COLO829 (cell line): ENCODE data around the gene CCR7.
A peak's percentile ranks its signal among the peaks of the same experiment; 100 is the strongest.

Source experiments
- DNase-seq: peaks from one replicate; pipeline ENCODE4 v3.0.0; 2012; ENCODE audit warnings: low spot score

Gene CCR7

DNA sequence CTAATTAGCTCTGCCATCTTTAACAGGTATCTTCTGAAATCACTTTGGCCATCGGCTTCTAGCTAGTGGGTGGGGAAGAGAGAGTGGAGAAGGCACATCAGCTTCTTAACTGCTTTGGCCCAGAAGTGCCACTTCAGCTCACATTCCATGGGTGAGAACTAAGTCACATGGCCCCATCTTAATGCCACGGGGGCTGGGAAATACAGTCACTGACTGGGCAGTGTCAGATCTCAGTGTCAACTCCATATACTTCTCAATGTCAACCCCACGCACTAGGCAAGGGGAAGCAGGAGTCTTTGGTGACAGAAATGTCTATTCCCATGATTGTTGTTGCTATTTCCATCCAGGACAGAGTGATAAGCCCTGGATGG, 29.4 kb downstream of the CCR7 start:
- DNase-seq = no peak

DNA sequence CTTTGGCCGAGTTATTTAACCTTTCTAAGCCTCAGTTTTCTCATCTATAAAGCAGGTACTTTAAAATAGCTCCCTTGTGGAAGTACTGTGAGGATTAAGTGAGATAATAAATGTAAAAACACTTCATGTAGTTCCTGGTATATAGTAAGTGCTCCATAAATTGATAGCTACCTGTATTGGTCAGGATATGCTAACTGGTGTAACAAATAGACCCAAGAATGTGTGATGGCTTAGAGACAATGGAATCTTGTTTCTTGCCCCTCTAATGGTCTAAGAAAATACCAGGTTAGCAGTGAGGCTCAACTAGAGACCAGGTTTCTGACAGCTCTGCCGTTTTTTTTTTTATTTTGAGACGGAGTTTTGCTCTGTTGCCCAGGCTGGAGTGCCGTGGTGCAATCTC, 29.8 kb downstream of the CCR7 start:
- no peak for DNase-seq

DNA sequence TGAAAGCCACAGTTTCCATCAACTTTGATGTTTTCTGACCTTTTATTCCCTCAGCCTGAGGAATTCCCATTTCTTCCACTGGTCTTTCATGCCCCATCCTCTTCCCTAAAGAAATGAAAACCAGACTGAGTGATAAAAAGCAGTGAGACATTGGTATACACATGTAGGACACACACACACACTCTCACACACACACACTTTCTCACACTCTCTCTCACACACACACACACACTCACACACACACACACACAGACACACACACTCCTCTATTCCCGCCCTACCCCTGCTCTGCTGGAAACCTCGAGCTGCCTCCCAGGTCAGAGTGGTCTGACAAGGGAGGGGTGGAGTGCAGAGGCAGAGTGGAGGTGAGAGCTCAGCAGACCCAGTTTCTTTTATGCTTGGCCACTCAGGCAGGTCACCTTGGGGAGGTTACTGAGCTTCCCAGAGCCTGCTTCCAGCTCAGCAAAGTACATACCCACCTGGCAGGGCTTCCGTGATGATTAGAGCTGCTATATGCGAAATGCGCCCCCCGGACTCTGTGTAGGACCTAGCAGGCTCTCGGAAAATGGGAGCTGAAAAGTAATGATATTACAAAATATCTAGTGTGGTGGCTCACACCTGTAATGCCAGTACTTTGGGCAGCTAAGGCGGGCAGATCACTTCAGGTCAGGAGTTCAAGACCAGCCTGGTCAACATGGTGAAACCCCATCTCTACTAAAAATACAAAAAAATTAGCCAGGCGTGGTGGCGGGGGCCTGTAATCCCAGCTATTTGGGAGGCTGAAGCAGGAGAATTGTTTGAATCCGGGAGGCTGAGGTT, 30.7 kb downstream of the CCR7 start:
- DNase-seq = no peak

DNA sequence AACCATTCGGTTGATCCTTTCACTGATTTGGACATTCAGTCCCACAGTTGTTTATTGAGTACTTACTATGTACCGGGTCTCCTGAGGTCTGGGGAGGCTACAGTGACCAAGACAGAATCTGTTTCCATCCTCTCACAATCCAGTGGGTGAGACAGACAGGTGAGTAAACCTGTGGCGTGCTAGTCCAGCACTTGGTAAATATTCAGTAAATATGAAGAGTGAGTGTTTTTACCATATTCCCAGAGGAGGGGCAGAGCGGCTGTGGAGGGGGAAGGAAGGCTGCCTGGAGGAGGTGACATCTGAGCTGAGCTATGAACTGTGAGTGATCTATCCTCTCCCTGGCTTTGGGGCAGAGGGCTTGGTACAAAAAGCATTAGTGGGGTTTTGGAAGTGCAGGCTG, 31.4 kb downstream of the CCR7 start:
- no peak for DNase-seq

DNA sequence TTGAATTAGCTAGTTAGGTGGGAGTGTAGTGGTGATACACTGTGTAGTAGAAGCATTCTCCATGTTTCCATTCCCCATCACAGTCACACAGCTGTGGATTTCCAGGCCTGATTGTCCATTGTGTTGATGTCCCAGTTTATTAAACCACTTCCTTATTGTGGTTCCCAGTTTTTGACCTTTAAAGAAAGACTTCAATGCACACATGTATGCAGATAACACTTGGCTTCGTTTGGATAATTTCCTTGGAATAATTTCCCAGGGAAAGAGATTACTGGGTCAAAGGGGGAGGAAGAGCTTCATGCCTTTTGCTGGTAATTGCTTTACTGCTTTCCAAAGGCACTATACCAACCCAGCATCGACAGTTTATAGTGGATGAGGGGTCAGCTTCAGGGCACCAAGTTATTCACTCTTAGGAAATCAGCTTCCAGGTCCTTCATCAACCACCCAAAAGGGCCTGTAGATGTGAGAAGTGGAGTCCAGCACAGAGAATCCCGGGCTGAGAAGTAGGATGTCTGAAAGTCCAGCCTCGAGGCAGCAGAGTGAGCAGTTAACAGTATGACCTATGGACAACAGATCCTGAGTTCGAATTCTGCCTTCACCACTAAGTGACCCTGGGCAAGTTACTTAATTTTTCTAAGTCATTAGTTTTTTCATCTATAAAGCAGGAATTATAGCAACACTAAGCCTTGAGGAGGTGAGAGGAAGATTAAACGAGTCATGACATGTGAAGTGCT, 32.6 kb downstream of the CCR7 start:
- peak; percentile 79 for DNase-seq

DNA sequence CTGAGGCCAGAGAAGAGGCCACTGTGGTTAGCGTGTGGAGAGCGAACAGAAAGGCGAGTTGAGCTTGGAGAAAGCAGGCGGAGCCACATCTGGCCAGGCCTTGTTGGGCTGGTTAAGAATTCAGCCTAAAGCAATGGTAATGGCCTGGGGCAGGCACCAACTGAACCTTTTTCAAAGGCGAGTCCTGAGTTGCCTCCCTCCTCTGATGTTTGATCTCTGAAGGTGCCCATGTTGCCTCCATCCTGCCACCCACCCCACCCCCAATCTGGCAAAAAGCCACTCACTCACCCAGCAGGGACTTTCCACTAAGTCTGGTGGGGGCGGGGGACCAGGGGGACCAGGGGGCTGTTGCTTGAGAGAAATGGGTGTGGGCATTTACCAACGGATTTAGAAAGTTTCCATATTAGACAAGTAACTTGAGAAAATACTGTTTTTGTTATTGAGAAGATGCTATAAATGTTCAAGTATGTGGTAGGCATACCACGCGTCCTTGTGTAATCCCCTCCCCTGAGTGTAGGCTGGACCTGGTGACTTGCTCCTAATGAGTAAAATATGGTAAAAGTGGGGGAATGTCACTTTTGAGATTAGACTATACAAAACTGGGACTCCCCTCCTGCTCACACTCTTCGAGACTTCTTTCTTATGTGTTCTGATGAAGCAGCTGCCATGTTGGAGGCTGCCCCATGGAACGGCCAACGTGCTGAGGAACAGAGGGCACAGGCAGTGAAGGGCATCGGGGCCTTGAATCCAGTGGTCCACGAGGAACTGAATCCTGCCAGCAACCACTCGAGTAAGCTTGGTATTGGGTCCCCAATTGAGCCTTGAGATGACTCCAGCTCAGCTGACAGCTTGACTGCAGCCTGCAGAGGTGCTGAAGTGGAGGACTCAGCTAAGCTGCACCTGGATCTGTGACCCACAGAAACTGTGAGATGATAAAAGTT, 34.0 kb downstream of the CCR7 start:
- DNase-seq = no peak

DNA sequence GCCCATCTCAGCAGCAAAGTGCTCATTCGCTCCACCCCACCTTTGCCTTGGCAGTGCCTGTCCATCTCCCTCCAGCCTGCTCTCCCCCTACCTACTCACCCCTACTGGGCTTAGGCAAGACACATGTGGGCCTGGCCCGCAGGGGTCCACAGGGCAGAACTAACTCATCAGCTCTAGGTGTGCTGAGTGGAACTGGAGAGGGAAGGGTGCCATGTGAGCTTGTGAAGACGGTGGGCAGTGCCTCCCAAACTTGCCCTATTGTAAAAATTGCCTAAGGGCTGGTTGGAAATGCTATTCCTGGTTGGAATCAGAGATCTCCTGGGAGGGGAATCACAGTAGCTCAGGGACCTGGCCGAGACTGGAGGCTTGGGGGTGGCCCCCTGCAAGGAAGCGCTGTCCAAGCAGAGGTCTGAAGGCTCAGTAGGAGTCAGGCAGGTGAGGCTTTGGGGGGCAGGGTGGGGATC, 34.7 kb downstream of the CCR7 start:
- no peak for DNase-seq

DNA sequence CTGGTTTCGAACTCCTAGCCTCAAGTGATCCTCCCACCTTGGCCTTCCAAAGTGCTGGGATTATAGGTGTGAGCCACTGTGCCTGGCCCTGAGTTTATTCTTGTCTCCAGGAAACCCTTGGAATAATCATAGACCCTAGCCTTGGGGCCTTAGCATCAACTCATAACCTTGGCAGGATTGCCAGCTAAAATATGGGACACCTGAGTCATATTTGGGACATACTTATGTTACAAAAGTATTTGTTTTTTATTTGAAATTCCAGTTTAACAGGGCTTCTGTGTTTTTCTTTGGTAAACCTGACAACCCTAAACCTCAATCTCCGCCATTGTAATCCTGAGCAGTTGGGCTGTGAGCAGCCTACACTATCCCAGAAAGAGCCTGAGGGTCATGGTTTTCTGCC, 35.3 kb downstream of the CCR7 start:
- no peak for DNase-seq

DNA sequence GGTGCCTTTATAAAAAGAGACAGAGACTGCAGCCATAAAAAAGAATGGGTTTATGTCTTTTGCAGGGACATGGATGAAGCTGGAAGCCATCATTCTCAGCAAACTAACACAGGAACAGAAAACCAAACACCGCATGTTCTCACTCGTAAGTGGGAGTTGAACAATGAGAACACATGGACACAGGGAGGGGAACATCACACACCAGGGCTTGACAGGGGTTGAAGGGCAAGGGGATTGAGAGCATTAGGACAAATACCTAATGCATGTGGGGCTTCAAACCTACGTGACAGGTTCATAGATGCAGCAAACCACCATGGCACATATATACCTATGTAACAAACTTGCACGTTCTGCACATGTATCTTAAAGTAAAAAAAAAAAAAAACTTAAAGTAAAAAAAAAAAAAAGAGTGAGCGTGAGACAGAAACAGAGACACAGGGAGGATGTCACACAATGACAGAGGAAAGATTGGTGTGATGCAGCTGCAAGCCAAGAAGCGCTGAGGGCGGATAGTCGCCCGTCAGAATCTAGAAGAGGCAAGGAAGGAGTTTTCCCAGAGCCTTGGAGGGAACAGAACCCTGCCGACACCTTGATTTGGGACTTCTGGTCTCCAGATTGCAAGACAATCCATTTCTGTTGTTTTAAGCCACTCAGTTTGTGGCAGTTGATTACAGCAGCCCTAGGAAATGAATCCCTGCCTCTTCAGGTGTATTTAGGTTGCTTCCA, 36.4 kb downstream of the CCR7 start:
- no peak for DNase-seq

DNA sequence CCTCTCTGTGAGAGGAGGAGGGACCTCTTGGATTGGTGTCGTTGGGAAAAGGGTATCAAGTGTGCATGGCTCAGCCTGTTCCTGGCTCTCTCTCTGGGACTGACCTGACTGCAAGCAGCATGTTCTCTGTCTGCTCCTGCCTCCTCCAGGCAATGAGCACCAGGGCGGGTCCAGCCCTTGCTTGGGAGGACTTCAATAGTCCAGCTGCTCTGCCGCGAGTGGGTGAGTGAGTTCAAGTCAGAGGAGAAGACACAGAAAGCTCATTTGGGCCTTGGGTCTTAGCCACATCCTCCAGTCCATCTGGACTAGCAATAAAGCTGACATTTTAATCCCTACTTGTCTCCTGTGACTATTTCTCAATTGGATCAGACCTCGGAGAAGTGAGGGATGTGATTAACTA, 38.6 kb downstream of the CCR7 start:
- no peak for DNase-seq

DNA sequence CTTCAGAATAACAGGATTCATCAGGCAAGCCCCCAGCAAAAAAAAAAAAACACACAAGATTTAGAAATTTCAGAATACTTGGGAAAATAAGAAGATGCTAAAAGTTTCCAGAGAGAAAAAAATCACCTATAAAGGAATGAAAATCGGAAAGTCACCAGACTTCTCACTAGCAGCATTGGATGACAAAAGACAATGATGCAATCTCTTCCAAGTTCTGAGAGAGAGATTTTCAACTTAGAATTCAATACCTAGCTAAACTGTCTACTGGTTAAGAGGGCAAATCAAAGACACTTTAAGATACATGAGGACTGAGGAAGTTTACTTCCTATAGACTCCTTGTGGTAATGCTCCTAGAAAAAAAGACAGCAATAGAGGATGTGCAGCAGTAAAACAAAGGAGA, 40.0 kb downstream of the CCR7 start:
- DNase-seq = no peak

DNA sequence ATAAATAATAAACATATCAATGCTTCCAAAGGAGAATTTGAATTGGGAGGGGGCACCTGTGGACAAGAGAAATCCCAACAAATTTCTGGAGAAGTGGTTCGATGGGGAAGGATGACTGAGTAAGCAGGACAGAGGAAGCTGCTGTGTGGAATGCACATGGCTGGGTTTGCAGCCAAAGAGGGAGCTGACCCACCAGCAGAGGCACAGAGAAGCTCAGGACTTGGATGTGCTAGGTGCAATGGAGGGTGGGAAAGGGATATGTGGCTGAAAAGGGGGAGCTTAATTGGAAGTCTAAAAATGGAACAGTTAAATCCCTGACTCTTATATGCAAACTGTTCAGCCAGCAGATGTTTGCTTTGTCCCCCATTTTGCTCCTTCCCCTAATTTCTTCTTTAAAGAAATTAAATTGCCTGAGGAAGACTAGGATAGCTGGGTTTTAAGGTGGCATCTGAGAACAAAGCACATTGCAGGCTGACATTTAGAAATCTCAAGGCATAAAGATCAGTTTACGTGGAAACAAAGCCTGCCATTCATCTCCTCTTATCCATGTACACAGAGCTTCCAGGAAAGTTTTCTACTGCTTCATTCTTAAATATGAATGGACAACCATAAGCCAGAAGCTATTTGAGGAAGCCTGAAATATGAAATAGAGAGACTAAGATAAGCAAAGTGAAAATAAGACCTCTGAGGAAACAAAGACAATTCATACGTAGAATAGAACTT, 40.9 kb downstream of the CCR7 start:
- DNase-seq = peak; percentile 89

DNA sequence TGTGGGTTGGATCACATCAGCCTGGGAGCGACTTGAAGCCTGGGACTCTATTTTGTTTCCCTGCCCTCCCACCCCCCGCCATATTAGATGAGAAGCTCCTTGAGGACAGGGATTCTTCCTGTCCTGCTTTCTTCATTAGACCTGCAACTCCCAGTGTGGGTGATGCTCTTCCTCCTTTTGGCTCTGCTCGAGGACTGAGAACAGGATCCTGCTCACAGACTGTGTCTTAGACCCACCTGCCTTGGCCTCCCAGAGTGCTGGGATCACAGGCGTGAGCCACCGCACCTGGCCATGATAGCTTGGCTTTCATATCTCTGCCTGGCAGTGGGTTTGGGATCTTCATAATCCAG, 42.3 kb downstream of the CCR7 start:
- no peak for DNase-seq

DNA sequence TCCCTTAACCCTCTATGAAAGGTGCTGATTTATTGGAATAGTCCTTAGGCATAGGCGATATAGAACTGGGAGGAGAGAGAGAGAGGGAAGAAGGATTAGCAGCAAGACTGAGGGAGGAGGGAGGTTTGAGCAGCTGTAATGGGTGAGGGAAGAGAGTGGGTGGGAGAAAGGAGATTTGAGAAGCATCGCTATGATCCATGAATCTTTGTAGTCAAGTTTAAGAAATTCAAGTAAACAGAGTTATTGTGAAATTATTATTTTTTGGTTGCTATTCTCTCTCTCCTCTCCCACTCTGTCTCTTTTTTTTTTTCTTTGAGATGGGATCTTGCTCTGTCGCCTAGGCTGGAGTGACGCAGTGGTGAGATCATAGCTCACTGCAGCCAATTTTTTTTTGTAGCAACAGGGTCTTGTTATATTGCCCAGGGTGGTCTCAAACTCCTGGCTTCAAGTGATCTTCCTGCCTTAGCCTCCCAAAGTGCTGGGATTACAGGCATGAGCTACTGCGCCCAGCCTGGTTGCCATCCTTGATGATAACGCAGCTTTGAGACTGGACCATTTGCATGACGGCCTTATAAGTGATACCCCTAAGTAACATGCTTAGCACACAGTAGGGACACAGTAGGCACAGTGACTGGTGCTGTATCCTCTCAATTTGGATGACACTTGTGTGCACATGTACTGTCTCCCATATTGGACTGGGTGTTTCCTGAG, 42.9 kb downstream of the CCR7 start:
- DNase-seq = no peak

DNA sequence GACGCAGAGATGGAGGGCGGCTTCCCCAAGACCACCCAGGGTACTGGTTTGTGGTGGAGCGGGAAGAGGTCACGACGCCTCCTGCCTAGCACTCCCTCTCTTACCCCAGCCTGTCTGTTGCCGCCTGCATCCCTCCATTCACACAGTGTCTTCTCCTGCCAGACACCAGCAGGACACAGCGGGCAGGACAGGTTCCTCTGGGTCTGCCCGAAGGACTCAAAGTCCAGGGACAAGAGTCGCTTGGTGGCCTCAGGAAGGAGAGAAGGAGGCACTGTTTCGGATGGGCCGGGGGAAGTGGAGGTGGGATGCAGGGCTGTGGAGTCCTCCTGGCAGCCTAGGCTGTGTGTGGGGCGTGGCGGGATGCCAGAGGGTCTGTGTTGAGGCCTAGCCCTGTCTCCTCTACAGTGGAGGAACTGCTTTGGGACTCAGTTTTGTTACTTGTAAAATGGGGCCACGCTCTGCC, 44.2 kb downstream of the CCR7 start:
- DNase-seq = no peak

DNA sequence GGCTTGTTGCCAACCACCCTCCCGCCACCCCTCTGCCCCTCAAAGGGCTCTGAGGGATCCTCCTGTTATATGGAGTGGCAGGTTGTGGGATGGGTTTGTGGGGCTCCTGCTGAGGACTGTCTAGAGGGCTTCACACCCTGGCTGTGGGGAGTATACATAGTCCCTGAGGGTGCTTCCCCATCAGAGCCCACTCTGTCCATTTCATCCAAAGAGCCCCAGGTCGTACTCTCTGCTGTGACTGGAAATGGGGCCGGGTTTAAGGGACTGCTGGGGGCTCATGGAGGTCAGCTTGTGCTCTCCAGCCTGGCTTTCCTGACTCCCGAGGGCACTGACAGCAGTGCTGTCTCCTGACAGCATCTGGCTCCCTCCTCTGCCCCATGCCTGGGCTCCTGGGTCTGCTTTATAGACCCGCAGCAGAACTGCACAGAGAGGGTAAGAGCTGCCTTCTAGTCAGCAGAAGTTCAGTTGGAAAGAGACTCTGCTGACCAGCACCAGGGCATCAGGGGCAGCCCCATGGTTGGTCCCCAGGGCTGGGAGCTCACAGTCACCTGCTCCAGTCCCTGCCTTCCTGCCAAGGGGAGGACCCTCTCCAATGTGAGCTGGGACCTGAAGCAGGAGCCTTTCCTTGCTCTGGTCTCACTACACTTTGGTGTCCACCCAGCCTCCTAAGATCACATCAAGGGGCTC, 46.0 kb downstream of the CCR7 start:
- DNase-seq = no peak

DNA sequence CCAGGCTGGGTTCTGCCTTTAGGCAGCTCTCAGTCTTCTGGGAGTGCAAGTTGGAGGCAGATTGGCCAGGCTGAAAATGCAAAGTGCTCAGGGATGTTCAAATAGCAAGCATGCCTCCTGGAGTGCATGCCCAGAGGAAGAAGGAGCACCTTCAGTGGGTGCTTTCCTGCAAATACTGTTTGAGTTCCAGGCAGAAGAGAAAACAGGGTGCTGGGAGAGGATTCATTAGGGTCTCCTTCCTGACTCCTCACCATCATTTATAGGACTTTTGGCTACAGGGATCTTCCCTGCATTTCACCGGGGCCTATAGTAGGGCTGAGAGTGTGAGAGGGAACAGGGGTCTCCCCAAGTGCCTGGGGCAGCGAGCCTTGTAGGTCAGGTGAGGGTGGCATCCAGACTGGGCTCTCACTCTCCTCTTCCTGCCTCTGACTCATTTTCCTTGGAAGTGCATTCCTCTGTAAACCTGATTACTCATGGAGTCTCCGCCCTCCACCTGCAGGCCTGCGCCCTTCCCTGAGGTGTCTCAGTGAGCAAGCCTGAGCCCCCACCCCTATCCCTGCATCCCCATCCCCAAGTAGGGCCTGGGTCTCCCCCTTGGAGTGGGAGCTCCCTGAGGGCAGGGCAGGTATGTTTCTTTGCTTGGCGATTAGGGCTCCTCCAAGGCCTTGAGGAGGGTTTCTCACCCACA, 46.7 kb downstream of the CCR7 start:
- no peak for DNase-seq

DNA sequence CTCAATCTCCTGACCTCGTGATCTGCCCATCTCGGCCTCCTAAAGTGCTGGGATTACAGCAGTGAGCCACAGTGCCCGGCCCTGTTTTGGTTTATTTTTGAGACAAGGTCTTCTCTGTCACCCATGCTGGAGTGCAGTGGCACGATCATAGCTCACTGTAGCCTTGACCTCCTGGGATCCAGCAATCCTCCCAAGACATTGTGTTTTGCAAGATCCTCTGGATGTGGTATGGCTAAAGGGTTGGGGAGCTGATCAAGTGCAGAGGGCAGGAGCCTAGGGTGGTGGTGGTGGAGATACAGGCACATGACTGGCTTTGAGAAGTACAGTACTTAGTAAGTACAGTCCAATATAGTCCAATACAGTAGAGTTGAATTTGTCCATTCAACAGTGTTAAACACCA, 47.3 kb downstream of the CCR7 start:
- no peak for DNase-seq

DNA sequence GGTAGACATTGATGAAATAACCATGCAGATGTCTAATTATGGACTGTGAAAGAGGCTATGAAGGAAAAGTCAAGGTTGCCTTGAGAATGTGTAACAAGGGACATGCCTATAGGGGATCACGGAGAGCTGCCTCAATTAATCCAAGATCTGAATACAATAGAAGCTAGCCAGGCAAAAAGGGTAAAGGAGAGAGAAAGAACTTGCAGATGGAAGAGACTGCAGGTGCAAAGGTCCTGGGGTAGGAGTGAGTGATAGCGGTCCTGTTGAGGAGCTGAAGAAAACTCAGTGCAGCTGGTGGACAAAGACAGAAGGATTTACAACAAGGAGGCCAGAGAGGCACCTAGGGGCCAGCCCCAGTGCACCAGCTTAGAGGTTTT, 48.0 kb downstream of the CCR7 start:
- no peak for DNase-seq
